GM12874 (cell line): ENCODE measurements around the gene TNFSF9.

Experiments
- CTCF ChIP-seq: IDR thresholded peaks from 2 replicates; pipeline ENCODE4 v1.5.1; 2011; ENCODE audit warnings: low read depth, mild to moderate bottlenecking, control low read depth, low read length, moderate library complexity; ENCODE audit not compliant: insufficient read depth

Gene TNFSF9

GRCh38 chr19:6540918-6541689 lies 10.3 kb downstream of the TNFSF9 start:
- no peak for TF ChIP-seq CTCF

GRCh38 chr19:6543866-6544347 lies 13.1 kb downstream of the TNFSF9 start:
- TF ChIP-seq CTCF, result no peak

GRCh38 chr19:6551091-6551490 lies 20.3 kb downstream of the TNFSF9 start:
- TF ChIP-seq CTCF, result no peak

GRCh38 chr19:6551607-6552450 lies 21.0 kb downstream of the TNFSF9 start:
- peak; percentile 78 for TF ChIP-seq CTCF

- no peak for TF ChIP-seq CTCF
Measured at GRCh38 chr19:6556043-6556449, 25.2 kb downstream of the TNFSF9 start.

- no peak for TF ChIP-seq CTCF
Measured at GRCh38 chr19:6556480-6557195, 25.8 kb downstream of the TNFSF9 start.

- no peak for TF ChIP-seq CTCF
Measured at GRCh38 chr19:6564393-6564792, 33.6 kb downstream of the TNFSF9 start.
